Stimulated activated effector memory CD8-positive, alpha-beta T cell treated with anti-CD3 and anti-CD28 coated beads, Interleukin-12 subunit alpha, Interleukin-12 subunit beta, amount 100 ng/mL, for 72 hours (primary cell): Measurements from ENCODE around the gene RNPEP.
"Not testable (repeated sequence)": the region's sequence is repeated elsewhere in the genome, so short reads cannot be mapped to it uniquely, and the experiment has no call there.

Source experiments
- ATAC-seq: fragments of 150-1000 bp; cut with Tn5 transposase; 2 replicates; pipeline ENCODE4 v1.10.0; 2021
- DNase-seq, 2 donors: peaks; one replicate each; pipeline ENCODE4 v3.0.0; 2021 to 2022; ENCODE audit warnings: low spot score in 2 of 2
- H3K27ac Mint-ChIP-seq: one replicate; pipeline ENCODE4 v1.8.0; 2022; ENCODE audit warnings: mild to moderate bottlenecking, mixed read lengths
- H3K36me3 Mint-ChIP-seq: one replicate; pipeline ENCODE4 v1.8.0; 2022; ENCODE audit warnings: mild to moderate bottlenecking, mixed read lengths
- H3K4me1 Mint-ChIP-seq: one replicate; pipeline ENCODE4 v1.8.0; 2022; ENCODE audit warnings: mixed read lengths
- H3K4me3 Mint-ChIP-seq: one replicate; pipeline ENCODE4 v1.8.0; 2022; ENCODE audit warnings: mild to moderate bottlenecking, mixed read lengths
- H3K9me3 Mint-ChIP-seq: one replicate; pipeline ENCODE4 v1.8.0; 2022; ENCODE audit warnings: mixed read lengths

The RNPEP gene

GRCh38 chr1:202014060-202014459 is 31.6 kb downstream of the RNPEP start:
- no peak overlapping the region for H3K27ac Mint-ChIP-seq
- no peak for ATAC-seq
- DNase-seq = no peak
- H3K36me3 Mint-ChIP-seq = no peaks in the 10 kb centered on the region
- peaks cover 6% of the 10 kb centered on the region for H3K4me1 Mint-ChIP-seq
- no peak overlapping the region for H3K4me3 Mint-ChIP-seq
- H3K9me3 Mint-ChIP-seq = no peaks in the 10 kb centered on the region

GRCh38 chr1:202014915-202015661 is 32.6 kb downstream of the RNPEP start:
- ATAC-seq (no peak), DNase-seq (no peak)
- no peaks in the 10 kb centered on the region for H3K9me3 Mint-ChIP-seq
- H3K4me3 Mint-ChIP-seq = no peak overlapping the region
- peaks cover 7% of the 10 kb centered on the region for H3K4me1 Mint-ChIP-seq
- H3K27ac Mint-ChIP-seq = no peak overlapping the region
- no peaks in the 10 kb centered on the region for H3K36me3 Mint-ChIP-seq

- Mint-ChIP-seq H3K9me3 (no peaks in the 10 kb centered on the region), H3K4me3 (no peak overlapping the region), H3K27ac (no peak overlapping the region), H3K4me1 (peaks cover 7% of the 10 kb centered on the region), H3K36me3 (no peaks in the 10 kb centered on the region)
- DNase-seq (no peak), ATAC-seq (no peak)
Measured at GRCh38 chr1:202015662-202015937, 33.2 kb downstream of the RNPEP start.

- Mint-ChIP-seq H3K27ac (no peak overlapping the region), H3K36me3 (no peaks in the 10 kb centered on the region), H3K4me1 (peaks cover 7% of the 10 kb centered on the region), H3K4me3 (no peak overlapping the region), H3K9me3 (no peaks in the 10 kb centered on the region)
- DNase-seq (no peak), ATAC-seq (no peak)
Measured at GRCh38 chr1:202016022-202016810, 33.8 kb downstream of the RNPEP start.

GRCh38 chr1:202016811-202017748 is 34.6 kb downstream of the RNPEP start:
- DNase-seq (no peak), ATAC-seq (no peak)
- peaks cover 7% of the 10 kb centered on the region for H3K4me1 Mint-ChIP-seq
- no peaks in the 10 kb centered on the region for H3K9me3 Mint-ChIP-seq
- H3K36me3 Mint-ChIP-seq = no peaks in the 10 kb centered on the region
- no peak overlapping the region for H3K27ac Mint-ChIP-seq
- no peak overlapping the region for H3K4me3 Mint-ChIP-seq

GRCh38 chr1:202017749-202018467 is 35.5 kb downstream of the RNPEP start:
- Mint-ChIP-seq H3K4me3 (no peak overlapping the region), H3K9me3 (no peaks in the 10 kb centered on the region), H3K27ac (no peak overlapping the region), H3K36me3 (no peaks in the 10 kb centered on the region), H3K4me1 (peaks cover 7% of the 10 kb centered on the region)
- DNase-seq (no peak), ATAC-seq (peak; percentile 33)

GRCh38 chr1:202018468-202019234 is 36.2 kb downstream of the RNPEP start:
- DNase-seq = no peak
- ATAC-seq = peak; percentile 5
- Mint-ChIP-seq H3K4me1 (peaks cover 7% of the 10 kb centered on the region), H3K9me3 (no peaks in the 10 kb centered on the region), H3K27ac (no peak overlapping the region), H3K36me3 (no peaks in the 10 kb centered on the region), H3K4me3 (no peak overlapping the region)

GRCh38 chr1:202019235-202019558 is 36.7 kb downstream of the RNPEP start:
- H3K36me3 Mint-ChIP-seq, ATAC-seq, H3K4me3 Mint-ChIP-seq, H3K4me1 Mint-ChIP-seq, DNase-seq, H3K9me3 Mint-ChIP-seq, H3K27ac Mint-ChIP-seq: not testable (repeated sequence)

- no peak for ATAC-seq
- Mint-ChIP-seq H3K27ac (no peak overlapping the region), H3K36me3 (no peaks in the 10 kb centered on the region), H3K4me3 (no peak overlapping the region), H3K4me1 (peaks cover 7% of the 10 kb centered on the region), H3K9me3 (no peaks in the 10 kb centered on the region)
- DNase-seq = no peak
Measured at GRCh38 chr1:202023001-202023433, 40.6 kb downstream of the RNPEP start.

- no peak overlapping the region for H3K4me3 Mint-ChIP-seq
- no peaks in the 10 kb centered on the region for H3K36me3 Mint-ChIP-seq
- no peak overlapping the region for H3K27ac Mint-ChIP-seq
- DNase-seq = no peak
- H3K4me1 Mint-ChIP-seq = no peaks in the 10 kb centered on the region
- no peaks in the 10 kb centered on the region for H3K9me3 Mint-ChIP-seq
- ATAC-seq = no peak
Measured at GRCh38 chr1:202029171-202029665, 46.8 kb downstream of the RNPEP start.

GRCh38 chr1:202029727-202030126 is 47.3 kb downstream of the RNPEP start:
- Mint-ChIP-seq H3K36me3 (no peaks in the 10 kb centered on the region), H3K4me1 (no peaks in the 10 kb centered on the region), H3K9me3 (no peaks in the 10 kb centered on the region), H3K27ac (no peak overlapping the region), H3K4me3 (no peak overlapping the region)
- ATAC-seq = no peak
- no peak for DNase-seq

- H3K36me3 Mint-ChIP-seq = no peaks in the 10 kb centered on the region
- no peaks in the 10 kb centered on the region for H3K9me3 Mint-ChIP-seq
- no peak for DNase-seq
- no peaks in the 10 kb centered on the region for H3K4me1 Mint-ChIP-seq
- no peak overlapping the region for H3K4me3 Mint-ChIP-seq
- H3K27ac Mint-ChIP-seq = no peak overlapping the region
- no peak for ATAC-seq
Measured at GRCh38 chr1:202031796-202032195, 49.3 kb downstream of the RNPEP start.

GRCh38 chr1:202034149-202034682 is 51.8 kb downstream of the RNPEP start:
- Mint-ChIP-seq H3K36me3 (no peaks in the 10 kb centered on the region), H3K27ac (no peak overlapping the region), H3K4me1 (no peaks in the 10 kb centered on the region), H3K9me3 (no peaks in the 10 kb centered on the region), H3K4me3 (no peak overlapping the region)
- DNase-seq = no peak
- peak; percentile 5 for ATAC-seq
